Measurements from ENCODE around the gene SYNDIG1.

DNA sequence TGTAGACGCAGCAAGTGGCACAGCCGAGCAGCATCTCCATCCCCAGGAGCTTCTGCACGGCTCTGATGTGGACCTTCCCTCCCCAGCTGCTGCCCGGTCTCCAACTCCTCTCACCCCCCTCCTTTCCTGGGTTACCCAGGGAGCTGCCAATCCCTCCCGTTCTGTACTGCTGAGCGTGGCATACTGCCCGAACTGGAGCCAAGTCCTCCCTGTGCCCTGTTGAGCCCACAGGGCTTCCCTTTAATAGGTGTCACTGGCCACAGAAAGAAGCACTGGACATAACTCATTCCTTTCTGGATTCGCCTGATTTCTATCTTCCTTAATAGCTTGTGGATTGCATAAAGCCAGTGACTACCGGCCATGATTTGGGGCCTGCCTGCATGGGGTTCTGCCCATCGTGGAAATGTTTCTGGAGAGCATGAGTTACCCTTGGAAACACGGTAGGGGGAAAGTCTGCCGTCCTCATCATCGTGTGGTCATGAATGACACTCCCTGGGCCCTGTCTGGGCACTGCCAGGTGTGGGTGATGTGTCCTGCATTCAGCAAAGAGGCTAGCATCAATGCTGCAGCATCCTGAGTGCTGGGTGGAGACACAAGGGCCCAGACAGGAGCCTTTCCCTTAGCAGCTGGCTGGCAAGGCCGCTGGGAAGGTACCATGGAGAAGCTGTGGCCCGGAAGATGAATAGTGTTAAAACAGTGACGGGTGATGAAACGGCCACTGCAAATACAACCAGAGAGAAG lies 189.7 kb downstream of the SYNDIG1 start:
- TF ChIP-seq, protein P1, sequence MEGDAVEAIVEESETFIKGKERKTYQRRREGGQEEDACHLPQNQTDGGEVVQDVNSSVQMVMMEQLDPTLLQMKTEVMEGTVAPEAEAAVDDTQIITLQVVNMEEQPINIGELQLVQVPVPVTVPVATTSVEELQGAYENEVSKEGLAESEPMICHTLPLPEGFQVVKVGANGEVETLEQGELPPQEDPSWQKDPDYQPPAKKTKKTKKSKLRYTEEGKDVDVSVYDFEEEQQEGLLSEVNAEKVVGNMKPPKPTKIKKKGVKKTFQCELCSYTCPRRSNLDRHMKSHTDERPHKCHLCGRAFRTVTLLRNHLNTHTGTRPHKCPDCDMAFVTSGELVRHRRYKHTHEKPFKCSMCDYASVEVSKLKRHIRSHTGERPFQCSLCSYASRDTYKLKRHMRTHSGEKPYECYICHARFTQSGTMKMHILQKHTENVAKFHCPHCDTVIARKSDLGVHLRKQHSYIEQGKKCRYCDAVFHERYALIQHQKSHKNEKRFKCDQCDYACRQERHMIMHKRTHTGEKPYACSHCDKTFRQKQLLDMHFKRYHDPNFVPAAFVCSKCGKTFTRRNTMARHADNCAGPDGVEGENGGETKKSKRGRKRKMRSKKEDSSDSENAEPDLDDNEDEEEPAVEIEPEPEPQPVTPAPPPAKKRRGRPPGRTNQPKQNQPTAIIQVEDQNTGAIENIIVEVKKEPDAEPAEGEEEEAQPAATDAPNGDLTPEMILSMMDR (conservative IDR thresholded peaks at IDR 0.05; ENCODE audit: low read depth, low read length) = no peak
- TF ChIP-seq EZH2 (IDR thresholded peaks at IDR 0.05; ENCODE audit: borderline replicate concordance, low read depth, low read length, poor library complexity, severe bottlenecking) = no peak

Data from A673 (cell line).